SJCRH30 (cell line): ENCODE measurements around the gene ANKRD16. TPM values are rescaled to one million over a fixed set of nuclear protein-coding genes. Genes with fewer than 3 reads are reported as not detected.
A peak's percentile ranks its signal among the peaks of the same experiment; 100 is the strongest.

Experiments used
- DNase-seq, 2 experiments: peaks; one replicate each; pipeline ENCODE4 v3.0.0-alpha.2; 2015 to 2020
- H3K27ac ChIP-seq: fragments of 250-450 bp; sonication (Bioruptor Pico); 2 replicates; pipeline ENCODE4 v1.5.1; 2020; ENCODE audit warnings: mild to moderate bottlenecking, moderate library complexity
- H3K27me3 ChIP-seq: fragments of 250-450 bp; sonication (Bioruptor Pico); 2 replicates; pipeline ENCODE4 v1.5.1; 2020; ENCODE audit warnings: mild to moderate bottlenecking, moderate library complexity
- H3K36me3 ChIP-seq: fragments of 250-450 bp; sonication (Bioruptor Pico); 2 replicates; pipeline ENCODE4 v1.5.1; 2020; ENCODE audit warnings: mild to moderate bottlenecking, moderate library complexity
- H3K4me1 ChIP-seq: fragments of 250-450 bp; sonication (Bioruptor Pico); 2 replicates; pipeline ENCODE4 v1.5.1; 2020; ENCODE audit warnings: mild to moderate bottlenecking, moderate library complexity
- H3K4me3 ChIP-seq: fragments of 250-450 bp; sonication (Bioruptor Pico); 2 replicates; pipeline ENCODE4 v1.5.1; 2020; ENCODE audit warnings: mild to moderate bottlenecking, moderate library complexity
- H3K9me3 ChIP-seq: fragments of 250-450 bp; sonication (Bioruptor Pico); replicated peaks from 2 replicates; pipeline ENCODE4 v1.5.1; 2020; ENCODE audit warnings: mild to moderate bottlenecking, moderate library complexity
- total RNA-seq: library from RNA; depleted of rRNA; stranded (reverse); fragments of >200 nt; shearing (Covaris generic); gene quantifications from 2 replicates; pipeline ENCODE4 v1.2.3, GENCODE V29; 2014; rRNA removed

ANKRD16 gene
- 2.9 and 5.6 TPM in 2 replicates for total RNA-seq

GRCh38 chr10:5889624-5890451 lies at the start of gene ANKRD16, which contains the start of gene FBH1:
Gene ANKRD16, minus strand, starts transcription at chr10:5889893. Its CDS starts 539 bp downstream, at chr10:5889354.
Gene FBH1, plus strand, starts transcription at chr10:5890243. Its CDS starts 103 bp downstream, at chr10:5890346.
- peak; percentile 94 for DNase-seq
- peak within 1 kb of the TSS; percentile 84 for H3K4me3 ChIP-seq
- H3K4me1 ChIP-seq: no peaks in the 10 kb centered on the region
- peak within 1 kb of the TSS; percentile 63 for H3K27ac ChIP-seq
- no peaks in the 10 kb centered on the region for H3K27me3 ChIP-seq
- H3K36me3 ChIP-seq: peaks cover 7% of the 10 kb centered on the region
- no peaks in the 10 kb centered on the region for H3K9me3 ChIP-seq

DNA sequence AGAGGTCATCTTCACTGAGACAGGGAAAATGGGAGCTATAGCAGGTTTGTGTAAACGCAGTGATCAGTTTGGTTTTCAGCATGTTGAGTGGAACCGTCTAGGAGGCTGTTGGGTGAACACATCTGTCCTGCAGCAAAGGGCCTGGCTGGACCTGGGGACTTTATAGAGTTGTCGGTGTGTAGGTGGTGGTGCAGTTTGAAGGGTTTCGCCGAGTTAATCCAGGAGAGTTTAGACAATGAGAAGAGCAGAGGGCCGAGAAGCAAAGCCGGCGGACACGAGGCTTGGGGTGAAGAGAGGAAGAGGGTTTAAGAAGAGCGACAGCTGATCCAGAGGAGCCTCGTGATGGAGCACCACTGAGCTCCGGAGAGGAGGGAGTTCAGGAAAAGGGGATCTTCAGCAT lies 48.6 kb upstream of the ANKRD16 start:
- Histone ChIP-seq H3K36me3 (peaks cover 4% of the 10 kb centered on the region; the same call in 1 of the 2 replicates), H3K4me1 (no peaks in the 10 kb centered on the region), H3K9me3 (no peaks in the 10 kb centered on the region), H3K4me3 (no peak overlapping the region), H3K27me3 (no peaks in the 10 kb centered on the region), H3K27ac (no peak overlapping the region)
- DNase-seq: no peak

- Histone ChIP-seq H3K4me1 (no peaks in the 10 kb centered on the region), H3K27ac (no peak overlapping the region), H3K9me3 (no peaks in the 10 kb centered on the region), H3K27me3 (no peaks in the 10 kb centered on the region), H3K36me3 (peaks cover 4% of the 10 kb centered on the region; the same call in 1 of the 2 replicates), H3K4me3 (no peak overlapping the region)
- no peak for DNase-seq
Observed at GRCh38 chr10:5937016-5937415, 47.3 kb upstream of the ANKRD16 start.

DNA sequence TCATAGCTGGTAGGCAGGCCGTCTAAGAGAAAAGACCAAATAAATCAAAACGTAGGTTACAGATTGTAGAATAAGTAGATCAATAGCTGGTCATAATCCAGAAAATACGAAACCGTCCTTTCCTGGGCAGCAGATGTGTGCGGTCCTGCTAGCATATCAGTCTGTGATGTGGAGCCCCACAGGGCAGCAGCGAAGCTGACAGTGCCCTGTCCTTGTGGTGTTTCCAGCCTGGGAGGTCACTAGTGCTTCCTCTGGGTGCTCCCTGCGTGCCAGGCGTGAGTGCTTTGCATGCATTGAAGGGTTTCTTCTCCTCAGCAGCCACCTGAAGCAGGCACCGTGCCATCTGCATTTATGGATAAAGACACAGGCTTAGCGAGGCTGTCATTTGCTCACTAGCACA lies 45.9 kb upstream of the ANKRD16 start:
- H3K9me3 ChIP-seq: no peaks in the 10 kb centered on the region
- H3K4me3 ChIP-seq: no peak overlapping the region
- H3K36me3 ChIP-seq: peaks cover 4% of the 10 kb centered on the region; the same call in 1 of the 2 replicates
- H3K27ac ChIP-seq: no peak overlapping the region
- DNase-seq: no peak
- no peaks in the 10 kb centered on the region for H3K27me3 ChIP-seq
- no peaks in the 10 kb centered on the region for H3K4me1 ChIP-seq

GRCh38 chr10:5933909-5934546 lies 44.3 kb upstream of the ANKRD16 start:
- Histone ChIP-seq H3K27me3 (no peaks in the 10 kb centered on the region), H3K4me1 (no peaks in the 10 kb centered on the region), H3K4me3 (no peak overlapping the region), H3K36me3 (peaks cover 4% of the 10 kb centered on the region; the same call in 1 of the 2 replicates), H3K27ac (no peak overlapping the region), H3K9me3 (no peaks in the 10 kb centered on the region)
- no peak for DNase-seq

- H3K36me3 ChIP-seq: peaks cover 4% of the 10 kb centered on the region
- H3K27me3 ChIP-seq: no peaks in the 10 kb centered on the region
- no peak overlapping the region for H3K27ac ChIP-seq
- no peak for DNase-seq
- H3K4me1 ChIP-seq: no peaks in the 10 kb centered on the region
- no peak overlapping the region for H3K4me3 ChIP-seq
- H3K9me3 ChIP-seq: no peaks in the 10 kb centered on the region
Observed at GRCh38 chr10:5932345-5932744, 42.7 kb upstream of the ANKRD16 start.

GRCh38 chr10:5930272-5930671 lies 40.6 kb upstream of the ANKRD16 start:
- no peaks in the 10 kb centered on the region for H3K9me3 ChIP-seq
- H3K27me3 ChIP-seq: no peaks in the 10 kb centered on the region
- no peak overlapping the region for H3K27ac ChIP-seq
- peaks cover 4% of the 10 kb centered on the region for H3K36me3 ChIP-seq
- no peaks in the 10 kb centered on the region for H3K4me1 ChIP-seq
- no peak overlapping the region for H3K4me3 ChIP-seq
- DNase-seq: no peak

DNA sequence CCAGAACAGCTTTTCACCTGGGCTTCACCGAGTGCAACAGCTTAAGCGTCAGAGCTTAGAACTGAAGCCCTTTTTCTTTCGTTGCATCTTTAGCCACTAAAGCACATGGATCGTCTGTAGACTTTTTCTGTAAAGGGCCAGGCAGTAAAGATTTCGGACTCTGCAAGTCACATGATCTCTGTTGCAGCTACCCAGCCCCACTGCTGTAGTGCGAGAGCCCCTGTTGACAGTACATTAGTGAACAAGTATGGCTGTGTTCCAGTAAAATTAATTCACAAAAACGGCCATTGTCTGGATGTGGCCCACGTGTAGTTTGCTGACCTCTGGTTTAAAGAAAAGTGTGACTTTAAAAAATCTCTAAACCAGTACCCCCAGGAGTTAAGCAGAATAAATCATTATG lies 39.7 kb upstream of the ANKRD16 start:
- H3K27ac ChIP-seq: no peak overlapping the region
- no peaks in the 10 kb centered on the region for H3K27me3 ChIP-seq
- H3K36me3 ChIP-seq: no peaks in the 10 kb centered on the region; the same call in none of the 2 replicates
- H3K4me1 ChIP-seq: no peaks in the 10 kb centered on the region
- no peaks in the 10 kb centered on the region for H3K9me3 ChIP-seq
- H3K4me3 ChIP-seq: no peak overlapping the region
- DNase-seq: no peak

GRCh38 chr10:5927306-5927705 lies 37.6 kb upstream of the ANKRD16 start:
- no peaks in the 10 kb centered on the region for H3K27me3 ChIP-seq
- H3K9me3 ChIP-seq: no peaks in the 10 kb centered on the region
- no peak overlapping the region for H3K27ac ChIP-seq
- no peak overlapping the region for H3K4me3 ChIP-seq
- no peak for DNase-seq
- peaks cover 5% of the 10 kb centered on the region for H3K36me3 ChIP-seq
- H3K4me1 ChIP-seq: no peaks in the 10 kb centered on the region

DNA sequence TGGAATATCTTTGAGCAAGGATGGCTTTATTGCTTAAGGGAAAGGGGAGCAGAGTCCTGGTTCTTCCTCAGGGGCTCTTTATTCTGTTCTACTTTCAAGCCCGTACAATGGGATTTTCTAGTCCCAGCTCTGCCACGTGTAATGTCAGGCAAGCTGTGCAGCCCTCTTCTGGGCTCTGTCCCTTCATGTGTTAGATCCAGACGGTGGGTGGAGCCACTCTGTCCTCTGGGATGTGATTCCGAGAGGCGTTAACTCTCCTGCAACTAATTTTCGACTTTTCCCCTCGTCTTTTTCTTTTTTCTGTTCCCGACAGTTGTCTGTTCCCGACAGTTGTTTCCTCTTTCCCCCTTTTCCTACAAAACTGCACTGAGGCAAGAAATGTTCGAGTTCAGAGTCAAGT lies 35.2 kb upstream of the ANKRD16 start:
- DNase-seq: no peak
- Histone ChIP-seq H3K27ac (no peak overlapping the region), H3K27me3 (no peaks in the 10 kb centered on the region), H3K4me3 (no peak overlapping the region), H3K4me1 (no peaks in the 10 kb centered on the region), H3K9me3 (no peaks in the 10 kb centered on the region), H3K36me3 (peaks cover 14% of the 10 kb centered on the region)

DNA sequence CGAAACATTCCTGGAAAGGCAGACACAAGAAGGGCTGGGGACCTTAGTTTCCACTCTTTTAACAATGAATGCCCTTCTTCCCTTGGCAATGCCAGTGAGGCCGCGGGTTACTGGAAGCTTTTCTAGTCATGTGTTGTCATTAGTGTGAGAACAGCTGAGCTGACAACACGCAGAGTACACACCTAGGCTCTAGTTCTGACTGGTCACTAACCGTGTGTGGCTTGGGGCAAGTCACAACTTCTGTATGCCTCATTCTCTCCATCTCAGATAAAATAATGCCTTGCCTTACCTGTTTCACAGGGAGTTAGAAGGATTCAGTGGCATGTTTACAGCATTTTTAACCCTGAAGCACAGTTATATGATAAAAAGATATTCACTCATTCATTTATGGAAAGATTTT lies 32.1 kb upstream of the ANKRD16 start:
- H3K4me3 ChIP-seq: no peak overlapping the region
- H3K27me3 ChIP-seq: no peaks in the 10 kb centered on the region
- H3K27ac ChIP-seq: no peak overlapping the region
- peaks cover 14% of the 10 kb centered on the region for H3K36me3 ChIP-seq
- no peak for DNase-seq
- H3K9me3 ChIP-seq: no peaks in the 10 kb centered on the region
- no peaks in the 10 kb centered on the region for H3K4me1 ChIP-seq

GRCh38 chr10:5919568-5919967 lies 29.9 kb upstream of the ANKRD16 start:
- no peak overlapping the region for H3K4me3 ChIP-seq
- DNase-seq: no peak
- no peak overlapping the region for H3K27ac ChIP-seq
- H3K27me3 ChIP-seq: no peaks in the 10 kb centered on the region
- peaks cover 15% of the 10 kb centered on the region for H3K36me3 ChIP-seq
- no peaks in the 10 kb centered on the region for H3K4me1 ChIP-seq
- H3K9me3 ChIP-seq: no peaks in the 10 kb centered on the region

DNA sequence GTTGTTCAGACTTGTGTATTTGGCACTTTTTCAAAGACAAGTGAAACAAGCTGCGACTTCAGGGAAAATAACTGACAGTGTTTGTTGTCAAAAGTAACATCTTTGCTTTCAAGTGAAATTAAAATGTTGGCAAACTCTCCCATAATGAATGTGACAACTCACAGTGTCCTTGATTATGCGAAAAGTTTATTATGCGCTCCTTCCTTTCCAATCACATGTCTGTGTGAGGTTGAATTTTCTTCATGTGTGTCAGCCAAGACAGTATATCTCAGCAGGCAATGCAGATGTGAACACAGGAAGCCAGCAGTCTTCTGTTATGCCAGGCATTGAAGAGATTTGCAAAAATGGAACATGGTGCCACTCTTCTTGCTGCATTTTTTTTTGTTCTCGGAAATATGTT lies 29.1 kb upstream of the ANKRD16 start:
- Histone ChIP-seq H3K4me3 (no peak overlapping the region), H3K27me3 (no peaks in the 10 kb centered on the region), H3K4me1 (no peaks in the 10 kb centered on the region), H3K36me3 (peaks cover 22% of the 10 kb centered on the region), H3K9me3 (no peaks in the 10 kb centered on the region), H3K27ac (no peak overlapping the region)
- no peak for DNase-seq

DNA sequence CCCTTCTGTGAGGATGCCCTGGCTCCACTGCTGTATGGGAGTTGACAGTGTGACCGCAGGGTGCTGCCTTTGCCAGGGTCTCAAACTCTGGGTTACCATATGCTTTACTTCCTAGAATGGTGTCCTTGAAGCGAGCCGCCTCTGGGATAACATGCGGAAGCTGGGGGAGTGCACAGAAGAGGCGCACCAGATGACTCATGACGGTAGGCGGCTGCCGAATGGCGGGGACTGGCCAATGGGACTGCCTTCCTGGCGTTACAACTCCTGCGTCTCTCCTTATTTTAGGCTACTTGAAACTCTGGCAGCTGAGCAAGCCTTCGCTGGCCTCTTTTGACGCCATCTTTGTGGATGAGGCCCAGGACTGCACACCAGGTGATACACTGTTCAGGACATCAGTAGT lies 27.6 kb upstream of the ANKRD16 start:
- Histone ChIP-seq H3K27me3 (no peaks in the 10 kb centered on the region), H3K4me3 (no peak overlapping the region), H3K4me1 (no peaks in the 10 kb centered on the region), H3K9me3 (no peaks in the 10 kb centered on the region), H3K36me3 (peaks cover 17% of the 10 kb centered on the region), H3K27ac (no peak overlapping the region)
- DNase-seq: no peak

DNA sequence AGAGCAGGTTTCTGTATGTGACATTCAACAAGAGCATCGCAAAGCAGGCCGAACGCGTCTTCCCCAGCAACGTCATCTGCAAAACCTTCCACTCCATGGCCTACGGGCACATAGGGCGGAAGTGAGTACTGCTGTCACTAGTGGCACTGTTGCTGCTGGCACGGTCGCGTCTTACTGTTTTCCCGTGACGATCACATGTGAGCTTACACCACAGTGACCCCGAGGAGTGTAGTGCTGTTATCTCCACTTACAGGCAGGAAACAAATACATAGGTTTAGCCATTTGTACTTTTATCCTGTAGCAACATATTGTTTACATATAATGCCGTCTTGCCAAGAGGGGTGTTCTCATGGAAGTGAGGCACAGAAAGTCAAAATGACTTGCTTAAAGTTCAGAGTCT lies 25.8 kb upstream of the ANKRD16 start:
- no peak overlapping the region for H3K27ac ChIP-seq
- peaks cover 9% of the 10 kb centered on the region; the same call in 1 of the 2 replicates for H3K36me3 ChIP-seq
- no peak overlapping the region for H3K4me3 ChIP-seq
- H3K27me3 ChIP-seq: no peaks in the 10 kb centered on the region
- no peaks in the 10 kb centered on the region for H3K4me1 ChIP-seq
- DNase-seq: no peak
- H3K9me3 ChIP-seq: no peaks in the 10 kb centered on the region
